SK-N-MC (cell line): ENCODE results near the gene IL11RA.

Source experiments
- EZH2 ChIP-seq: fragments of 200-600 bp; sonication (generic); IDR thresholded peaks from one replicate; pipeline ENCODE4 v1.6.1; 2017; ENCODE audit warnings: antibody characterized with exemption
- FOXP2 ChIP-seq: optimal IDR thresholded peaks from 2 replicates; pipeline ENCODE3; 2011; ENCODE audit warnings: mild to moderate bottlenecking, moderate library complexity; ENCODE audit not compliant: insufficient read depth; ENCODE audit errors: extremely low read length, control extremely low read depth
- POLR2AphosphoS5 ChIP-seq: IDR thresholded peaks from 2 replicates; pipeline ENCODE4 v1.6.1; 2012; ENCODE audit warnings: mild to moderate bottlenecking, low read depth, low read length, borderline replicate concordance

GRCh38 chr9:34650816-34651215 lies 1.2 kb upstream of the IL11RA start:
- TF ChIP-seq EZH2 (no peak), POLR2AphosphoS5 (no peak), FOXP2 (no peak)
